Measurements from ENCODE around the gene TRAF3IP3. TPM values are rescaled to one million over a fixed set of nuclear protein-coding genes. Genes with fewer than 3 reads are reported as not detected.
A peak's percentile ranks its signal among the peaks of the same experiment; 100 is the strongest.

Gene TRAF3IP3
- total RNA-seq, 1 donor from 2014 or later: not detected

GRCh38 chr1:209737118-209737505 lies 18.7 kb upstream of the TRAF3IP3 start:
- no peak for DNase-seq

GRCh38 chr1:209738270-209738669 lies 17.6 kb upstream of the TRAF3IP3 start:
- DNase-seq: no peak

- no peak for DNase-seq
These were observed 14.7 kb upstream of the TRAF3IP3 start for GRCh38 chr1:209741193-209741592.

GRCh38 chr1:209741889-209742288 lies 14.0 kb upstream of the TRAF3IP3 start:
- DNase-seq: no peak

GRCh38 chr1:209742409-209743144 lies 13.3 kb upstream of the TRAF3IP3 start:
- DNase-seq: no peak

- DNase-seq: no peak
These were observed 12.7 kb upstream of the TRAF3IP3 start for GRCh38 chr1:209743145-209743482.

- DNase-seq: no peak
These were observed 9.2 kb upstream of the TRAF3IP3 start for GRCh38 chr1:209746451-209747165.

GRCh38 chr1:209747580-209748262 lies 8.1 kb upstream of the TRAF3IP3 start:
- peak; percentile 94 for DNase-seq

- no peak for DNase-seq
These were observed 7.2 kb upstream of the TRAF3IP3 start for GRCh38 chr1:209748620-209749019.

- no peak for DNase-seq
These were observed 6.6 kb upstream of the TRAF3IP3 start for GRCh38 chr1:209749205-209749604.

- no peak for DNase-seq
These were observed 6.1 kb upstream of the TRAF3IP3 start for GRCh38 chr1:209749670-209750323.

- no peak for DNase-seq
These were observed 4.1 kb upstream of the TRAF3IP3 start for GRCh38 chr1:209751627-209752231.

GRCh38 chr1:209752890-209753289 lies 3.0 kb upstream of the TRAF3IP3 start:
- no peak for DNase-seq

GRCh38 chr1:209755256-209755655 lies 597 bp upstream of the TRAF3IP3 start:
- DNase-seq: no peak

- peak; percentile 18 for DNase-seq
These were observed 977 bp downstream of the TRAF3IP3 start for GRCh38 chr1:209756615-209757445.

- no peak for DNase-seq
These were observed 2.5 kb downstream of the TRAF3IP3 start for GRCh38 chr1:209758400-209758799.

- no peak for DNase-seq
These were observed 4.0 kb downstream of the TRAF3IP3 start for GRCh38 chr1:209759829-209760359.

- no peak for DNase-seq
These were observed 5.3 kb downstream of the TRAF3IP3 start for GRCh38 chr1:209761011-209761635.

GRCh38 chr1:209766051-209766450 lies 10.2 kb downstream of the TRAF3IP3 start:
- no peak for DNase-seq

GRCh38 chr1:209767096-209767495 lies 11.2 kb downstream of the TRAF3IP3 start:
- DNase-seq: no peak

GRCh38 chr1:209767706-209768105 lies 11.9 kb downstream of the TRAF3IP3 start:
- no peak for DNase-seq

Data from dermis blood vessel endothelial cell (primary cell).